ENCODE results near the gene HOXD3. TPM values are rescaled to one million over a fixed set of nuclear protein-coding genes. Genes with fewer than 3 reads are reported as not detected.

Gene HOXD3
- total RNA-seq, 1 donor from 2014 or later: 1.7 TPM

- peaks cover 100% of the 10 kb centered on the region for H3K27me3 ChIP-seq
These were observed 36.5 kb upstream of the HOXD3 start for GRCh38 chr2:176120364-176121189.

GRCh38 chr2:176121190-176122051 lies 35.7 kb upstream of the HOXD3 start:
- ATAC-seq (no peak), DNase-seq (no peak)
- Histone ChIP-seq H3K4me1 (peaks cover 11% of the 10 kb centered on the region), H3K36me3 (no peaks in the 10 kb centered on the region), H3K4me3 (no peak overlapping the region), H3K27ac (no peak overlapping the region), H3K27me3 (peaks cover 100% of the 10 kb centered on the region), H3K9me3 (no peaks in the 10 kb centered on the region)
- intact Hi-C loops (cut with DNase I): no loop called here
- TF ChIP-seq CTCF (IDR thresholded peaks at IDR 0.05): no peak

More at GRCh38 chr2:176120364-176121189, 36.5 kb upstream of the HOXD3 start:
- no peak for TF ChIP-seq CTCF (IDR thresholded peaks at IDR 0.05)
- no peak overlapping the region for H3K4me3 ChIP-seq
- DNase-seq: no peak
- no peaks in the 10 kb centered on the region for H3K36me3 ChIP-seq
- no peaks in the 10 kb centered on the region for H3K9me3 ChIP-seq
- intact Hi-C loops (cut with DNase I): no loop called here
- no peak for ATAC-seq
- no peak overlapping the region for H3K27ac ChIP-seq
- H3K4me1 ChIP-seq: peaks cover 11% of the 10 kb centered on the region

GRCh38 chr2:176122052-176122682 lies 34.9 kb upstream of the HOXD3 start:
- no peaks in the 10 kb centered on the region for H3K36me3 ChIP-seq
- peaks cover 11% of the 10 kb centered on the region for H3K4me1 ChIP-seq
- no peak overlapping the region for H3K27ac ChIP-seq
- H3K9me3 ChIP-seq: no peaks in the 10 kb centered on the region
- TF ChIP-seq CTCF (IDR thresholded peaks at IDR 0.05): no peak
- H3K27me3 ChIP-seq: peaks cover 100% of the 10 kb centered on the region
- H3K4me3 ChIP-seq: peak overlapping the region; percentile 32
- DNase-seq (no peak), ATAC-seq (no peak)
- intact Hi-C loops (cut with DNase I): no loop called here

- no peak for DNase-seq
- TF ChIP-seq CTCF (IDR thresholded peaks at IDR 0.05): no peak
These were observed 34.3 kb upstream of the HOXD3 start, which contains the start of gene HOXD9 for GRCh38 chr2:176122683-176123410. Gene HOXD9 (plus strand): TSS chr2:176122719. CDS start chr2:176122769, 50 bp downstream.

More at GRCh38 chr2:176122683-176123410, 34.3 kb upstream of the HOXD3 start, which contains the start of gene HOXD9:
- peaks cover 11% of the 10 kb centered on the region for H3K4me1 ChIP-seq
- H3K4me3 ChIP-seq: peak within 1 kb of the TSS; percentile 32
- peak; percentile 10 for ATAC-seq
- intact Hi-C loops (cut with DNase I): no loop called here
- H3K36me3 ChIP-seq: no peaks in the 10 kb centered on the region
- H3K9me3 ChIP-seq: no peaks in the 10 kb centered on the region
- H3K27me3 ChIP-seq: peaks cover 99% of the 10 kb centered on the region
- H3K27ac ChIP-seq: no peak within 1 kb of the TSS
